Astrocyte (in vitro differentiated cells and primary cell): Measurements from ENCODE around the gene ATP6V0E1.
"Not testable (repeated sequence)": the region's sequence is repeated elsewhere in the genome, so short reads cannot be mapped to it uniquely, and the experiment has no call there.

Experiments used
- CTCF ChIP-seq: IDR thresholded peaks from 2 replicates; pipeline ENCODE4 v1.5.1; 2011; ENCODE audit warnings: low read depth, mild to moderate bottlenecking, inconsistent platforms, low read length, moderate library complexity; ENCODE audit not compliant: insufficient read depth
- EZH2 ChIP-seq: IDR thresholded peaks from 2 replicates; pipeline ENCODE4 v1.6.1; 2012; ENCODE audit warnings: mild to moderate bottlenecking, low read length, inconsistent platforms; ENCODE audit not compliant: insufficient read depth

GRCh38 chr5:173017087-173017486, 33.5 kb downstream of the ATP6V0E1 start:
- TF ChIP-seq CTCF, EZH2: not testable (repeated sequence)
